ENCODE data around the gene EVC2. TPM values are rescaled to one million over a fixed set of nuclear protein-coding genes. Genes with fewer than 3 reads are reported as not detected.

Gene EVC2
- total RNA-seq, 2 donors from 2014 or later: 8.6 to 13.2 TPM

GRCh38 chr4:5691491-5692132 is 16.7 kb downstream of the EVC2 start:
- Histone ChIP-seq H3K4me3 (no peak overlapping the region), H3K4me1 (no peaks in the 10 kb centered on the region), H3K27ac (no peak overlapping the region), H3K36me3 (replicated peaks in 1 of 2; ENCODE audit: insufficient read depth in 1 of 2, low read depth in 2 of 2) (peaks cover 0 to 3% of the 10 kb centered on the region in 2 donors), H3K9me3 (no peaks in the 10 kb centered on the region), H3K27me3 (no peaks in the 10 kb centered on the region)
- ATAC-seq (no peak), DNase-seq (no peak)
- 71 to 77% methylated on average over 6 to 7 of the region's 7 CpGs for WGBS, 2 donors
- intact Hi-C loops (cut with DNase I): no loop called here
- TF ChIP-seq CTCF (IDR thresholded peaks at IDR 0.05): no peak
- no peak for TF ChIP-seq POLR2A (IDR thresholded peaks at IDR 0.05)

GRCh38 chr4:5689065-5689464 is 19.3 kb downstream of the EVC2 start:
- intact Hi-C loops (cut with DNase I): no loop called here
- peaks cover 0 to 3% of the 10 kb centered on the region in 2 donors for H3K36me3 ChIP-seq (replicated peaks in 1 of 2; ENCODE audit: insufficient read depth in 1 of 2, low read depth in 2 of 2)
- no peaks in the 10 kb centered on the region for H3K27me3 ChIP-seq
- TF ChIP-seq POLR2A (IDR thresholded peaks at IDR 0.05) (no peak), CTCF (IDR thresholded peaks at IDR 0.05) (no peak)
- no peaks in the 10 kb centered on the region for H3K9me3 ChIP-seq
- no peaks in the 10 kb centered on the region for H3K4me1 ChIP-seq
- no peak overlapping the region for H3K27ac ChIP-seq
- 85 to 95% methylated on average over 4 to 8 of the region's 8 CpGs for WGBS, 2 donors
- DNase-seq (no peak), ATAC-seq (no peak)
- H3K4me3 ChIP-seq: no peak overlapping the region

GRCh38 chr4:5686338-5686737 is 22.0 kb downstream of the EVC2 start:
- 84 to 86% methylated on average over 6 of the region's 6 CpGs for WGBS, 2 donors
- no peaks in the 10 kb centered on the region for H3K27me3 ChIP-seq
- ATAC-seq (no peak), DNase-seq (no peak)
- no peaks in the 10 kb centered on the region for H3K9me3 ChIP-seq
- H3K36me3 ChIP-seq (replicated peaks in 1 of 2; ENCODE audit: insufficient read depth in 1 of 2, low read depth in 2 of 2): no peaks in the 10 kb centered on the region
- no peaks in the 10 kb centered on the region for H3K4me1 ChIP-seq
- no peak overlapping the region for H3K27ac ChIP-seq
- intact Hi-C loops (cut with DNase I): no loop called here
- no peak overlapping the region for H3K4me3 ChIP-seq
- TF ChIP-seq POLR2A (IDR thresholded peaks at IDR 0.05) (no peak), CTCF (IDR thresholded peaks at IDR 0.05) (no peak)

GRCh38 chr4:5685296-5685695 is 23.1 kb downstream of the EVC2 start:
- no peaks in the 10 kb centered on the region for H3K9me3 ChIP-seq
- TF ChIP-seq POLR2A (IDR thresholded peaks at IDR 0.05): no peak
- no peak for TF ChIP-seq CTCF (IDR thresholded peaks at IDR 0.05)
- intact Hi-C loops (cut with DNase I): no loop called here
- DNase-seq (no peak), ATAC-seq (no peak)
- H3K36me3 ChIP-seq (replicated peaks in 1 of 2; ENCODE audit: insufficient read depth in 1 of 2, low read depth in 2 of 2): no peaks in the 10 kb centered on the region
- WGBS, 2 donors: 92 to 93% methylated on average over 9 of the region's 9 CpGs
- no peak overlapping the region for H3K27ac ChIP-seq
- no peak overlapping the region for H3K4me3 ChIP-seq
- H3K4me1 ChIP-seq: no peaks in the 10 kb centered on the region
- H3K27me3 ChIP-seq: no peaks in the 10 kb centered on the region

- H3K36me3 ChIP-seq (replicated peaks in 1 of 2; ENCODE audit: insufficient read depth in 1 of 2, low read depth in 2 of 2): no peaks in the 10 kb centered on the region
- no peak overlapping the region for H3K4me3 ChIP-seq
- 58 to 60% methylated on average over 7 to 8 of the region's 10 CpGs for WGBS, 2 donors
- DNase-seq (peak in 3 of 4 donors; percentile 7 to 38 (median 19)), ATAC-seq (no peak)
- no peak for TF ChIP-seq CTCF (IDR thresholded peaks at IDR 0.05)
- no peak for TF ChIP-seq POLR2A (IDR thresholded peaks at IDR 0.05)
- H3K27me3 ChIP-seq: no peaks in the 10 kb centered on the region
- intact Hi-C loops (cut with DNase I): no loop called here
- no peaks in the 10 kb centered on the region for H3K9me3 ChIP-seq
- H3K27ac ChIP-seq: no peak overlapping the region
- no peaks in the 10 kb centered on the region for H3K4me1 ChIP-seq
Measured at GRCh38 chr4:5683566-5683965, 24.8 kb downstream of the EVC2 start.

Measured in body of pancreas (tissue), 4 donors.